CD4-positive, alpha-beta T cell (primary cell): ENCODE data around the gene FBN1. TPM values are rescaled to one million over a fixed set of nuclear protein-coding genes. Genes with fewer than 3 reads are reported as not detected.

Experiments used
- ATAC-seq: fragments of 200-7000 bp; cut with Tn5 transposase; one replicate; pipeline ENCODE4 v1.10.0; 2022; ENCODE audit warnings: mild to moderate bottlenecking; ENCODE audit not compliant: poor library complexity
- CTCF ChIA-PET: fragments of 350-600 bp; sonication (Branson Sonifier 250); formaldehyde crosslinking; loops from one replicate; lab custom pipeline; 2021; ENCODE audit warnings: antibody characterized with exemption, inconsistent platforms; lab: Charles Lee
- POLR2A ChIA-PET: fragments of 350-600 bp; sonication (Branson Sonifier 250); formaldehyde crosslinking; loops from one replicate; lab custom pipeline; 2021; ENCODE audit warnings: antibody characterized with exemption, inconsistent platforms; lab: Charles Lee
- DNase-seq, 14 experiments: peaks; one replicate each; pipeline ENCODE4 v3.0.0-alpha.2; 2013 to 2020; ENCODE audit warnings: mixed read lengths in 2 of 14
- H3K27ac ChIP-seq, 2 donors: one replicate each; pipeline versions ENCODE4 v1.5.1 to v1.7.0; 2013; ENCODE audit warnings: low read length in 2 of 2, low read depth in 1 of 2, mild to moderate bottlenecking in 1 of 2
- H3K27me3 ChIP-seq, 2 experiments: 1 replicate in 1 of 2; 2 replicates in 1 of 2; pipeline versions ENCODE4 v1.6.1 to v1.7.0; 2013; ENCODE audit warnings: low read length in 2 of 2, control low read depth in 1 of 2, mild to moderate bottlenecking in 1 of 2, moderate library complexity in 1 of 2; ENCODE audit not compliant: insufficient read depth in 2 of 2, control insufficient read depth in 1 of 2
- H3K36me3 ChIP-seq: one replicate; pipeline ENCODE4 v1.6.1; 2013; ENCODE audit warnings: low read length, control low read depth; ENCODE audit not compliant: insufficient read depth
- H3K4me1 ChIP-seq: one replicate; pipeline ENCODE4 v1.6.1; 2013; ENCODE audit warnings: low read length, control low read depth; ENCODE audit not compliant: insufficient read depth
- H3K4me3 ChIP-seq: one replicate; pipeline ENCODE4 v1.5.1; 2013; ENCODE audit warnings: mild to moderate bottlenecking, low read length, moderate library complexity
- H3K9me3 ChIP-seq, 2 experiments: 1 replicate in 1 of 2; 2 replicates in 1 of 2; pipeline versions ENCODE4 v1.6.1 to v1.7.0; 2013; ENCODE audit warnings: low read length in 2 of 2, mild to moderate bottlenecking in 2 of 2, control low read depth in 1 of 2, moderate library complexity in 1 of 2; ENCODE audit not compliant: control insufficient read depth in 1 of 2, insufficient read depth in 1 of 2
- H3K27ac Mint-ChIP-seq: one replicate; pipeline ENCODE4 v1.8.0; 2020; ENCODE audit warnings: mixed read lengths
- H3K27me3 Mint-ChIP-seq: one replicate; pipeline ENCODE4 v1.8.0; 2021; ENCODE audit warnings: mixed read lengths
- H3K36me3 Mint-ChIP-seq: one replicate; pipeline ENCODE4 v1.8.0; 2021; ENCODE audit warnings: low read depth, mixed read lengths
- H3K4me1 Mint-ChIP-seq: one replicate; pipeline ENCODE4 v1.8.0; 2021; ENCODE audit warnings: low read depth, mixed read lengths
- H3K4me3 Mint-ChIP-seq: one replicate; pipeline ENCODE4 v1.8.0; 2020; ENCODE audit warnings: mild to moderate bottlenecking, mixed read lengths
- H3K9me3 Mint-ChIP-seq: one replicate; pipeline ENCODE4 v1.8.0; 2020; ENCODE audit warnings: mixed read lengths
- intact Hi-C, 2 experiments: fragments of 100-400 bp; cut with DNase I in 1 of 2; cut with micrococcal nuclease in 1 of 2; formaldehyde crosslinking; loops; one replicate each; pipeline versions ENCODE4 v1.15.1 to v1.9.0; 2023 to 2025; cut with DNase I, micrococcal nuclease
- total RNA-seq, 174 experiments: library from RNA in 2 of 174; stranded (reverse) in 2 of 174; gene quantifications; one replicate each; pipeline ENCODE4 v1.2.3 and lab custom pipeline; 2021 to 2026
- TF ChIP-seq, protein P1 (sequence below): fragments of 200-600 bp; IDR thresholded peaks from one replicate; pipeline ENCODE4 v1.8.0; 2022; ENCODE audit warnings: antibody characterized with exemption, mild to moderate bottlenecking

FBN1 gene
- total RNA-seq, 2 experiments from 2014 or later = 0.11 to 0.25 TPM

DNA sequence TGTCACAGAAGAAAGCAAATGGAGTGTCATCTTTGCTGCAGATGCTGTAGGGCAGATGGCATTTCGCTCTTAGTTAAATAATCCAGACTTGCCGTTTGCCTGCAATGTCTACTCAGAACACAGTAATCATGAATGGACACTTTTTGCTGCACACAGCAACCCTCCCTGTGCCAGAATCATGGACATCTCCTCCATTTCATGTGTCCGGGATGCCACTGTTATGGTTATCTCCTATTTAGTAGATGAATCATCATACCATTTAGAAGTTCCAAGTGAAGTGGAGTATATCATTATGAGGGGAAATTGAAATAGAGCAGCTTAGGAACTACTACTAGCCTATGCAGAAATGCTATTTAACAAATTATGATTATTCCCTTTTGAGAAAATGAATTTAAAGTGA, 195.8 kb downstream of the FBN1 start:
- TF ChIP-seq, protein P1, sequence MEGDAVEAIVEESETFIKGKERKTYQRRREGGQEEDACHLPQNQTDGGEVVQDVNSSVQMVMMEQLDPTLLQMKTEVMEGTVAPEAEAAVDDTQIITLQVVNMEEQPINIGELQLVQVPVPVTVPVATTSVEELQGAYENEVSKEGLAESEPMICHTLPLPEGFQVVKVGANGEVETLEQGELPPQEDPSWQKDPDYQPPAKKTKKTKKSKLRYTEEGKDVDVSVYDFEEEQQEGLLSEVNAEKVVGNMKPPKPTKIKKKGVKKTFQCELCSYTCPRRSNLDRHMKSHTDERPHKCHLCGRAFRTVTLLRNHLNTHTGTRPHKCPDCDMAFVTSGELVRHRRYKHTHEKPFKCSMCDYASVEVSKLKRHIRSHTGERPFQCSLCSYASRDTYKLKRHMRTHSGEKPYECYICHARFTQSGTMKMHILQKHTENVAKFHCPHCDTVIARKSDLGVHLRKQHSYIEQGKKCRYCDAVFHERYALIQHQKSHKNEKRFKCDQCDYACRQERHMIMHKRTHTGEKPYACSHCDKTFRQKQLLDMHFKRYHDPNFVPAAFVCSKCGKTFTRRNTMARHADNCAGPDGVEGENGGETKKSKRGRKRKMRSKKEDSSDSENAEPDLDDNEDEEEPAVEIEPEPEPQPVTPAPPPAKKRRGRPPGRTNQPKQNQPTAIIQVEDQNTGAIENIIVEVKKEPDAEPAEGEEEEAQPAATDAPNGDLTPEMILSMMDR = no peak
- Mint-ChIP-seq H3K4me3 (no peak overlapping the region), H3K4me1 (no peaks in the 10 kb centered on the region), H3K36me3 (no peaks in the 10 kb centered on the region), H3K9me3 (no peaks in the 10 kb centered on the region), H3K27me3 (no peaks in the 10 kb centered on the region), H3K27ac (no peak overlapping the region)
- intact Hi-C loops = no loop called here
- POLR2A ChIA-PET = no interaction called here
- DNase-seq (no peak), ATAC-seq (no peak)
- Histone ChIP-seq H3K4me1 (no peaks in the 10 kb centered on the region), H3K36me3 (no peaks in the 10 kb centered on the region), H3K27me3 (no peaks in the 10 kb centered on the region), H3K27ac (no peak overlapping the region), H3K9me3 (no peaks in the 10 kb centered on the region), H3K4me3 (no peak overlapping the region)
- CTCF ChIA-PET = no interaction called here

DNA sequence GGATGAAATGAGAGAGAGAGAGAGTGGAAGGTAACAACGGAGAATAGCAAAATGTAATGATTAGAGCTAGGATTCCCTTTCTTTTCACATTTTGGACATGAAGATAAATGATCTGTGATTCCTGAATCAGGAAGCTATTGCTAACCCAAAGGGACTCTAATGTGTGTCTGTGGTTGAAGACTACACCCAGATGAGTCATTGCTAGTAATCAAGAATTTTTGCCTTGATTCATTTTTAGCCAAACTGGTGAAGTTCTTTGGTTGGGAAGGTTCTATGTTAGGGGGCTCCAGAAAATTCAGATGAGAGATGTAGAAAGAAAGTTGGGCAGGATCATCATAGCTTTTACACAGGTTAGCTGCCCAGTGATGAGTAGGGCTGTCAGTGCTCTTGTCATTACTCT, 197.9 kb downstream of the FBN1 start:
- no peak for ATAC-seq
- CTCF ChIA-PET = no interaction called here

DNA sequence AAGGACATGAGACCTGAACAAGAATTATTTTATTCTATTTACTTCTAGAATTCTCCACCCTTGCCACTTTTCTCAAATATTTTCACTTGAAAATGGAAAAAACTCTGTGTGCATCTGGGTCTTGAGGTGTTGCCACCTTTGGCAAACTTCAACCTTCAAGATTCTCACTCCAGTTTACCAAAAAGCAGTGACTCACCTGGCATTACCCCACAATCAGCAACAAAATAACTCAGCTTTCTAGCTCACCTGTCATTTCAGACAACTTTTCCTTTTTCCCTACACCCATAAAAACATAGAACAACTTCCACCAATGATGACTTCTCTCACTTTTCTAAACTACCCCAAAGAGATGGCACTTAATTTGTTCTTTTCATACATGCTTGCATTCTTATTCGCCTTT, 198.5 kb downstream of the FBN1 start:
- no peak overlapping the region for H3K27ac ChIP-seq

More for the DNA sequence above, 197.9 kb downstream of the FBN1 start:
- Histone ChIP-seq H3K27ac (no peak overlapping the region), H3K27me3 (no peaks in the 10 kb centered on the region), H3K36me3 (no peaks in the 10 kb centered on the region), H3K9me3 (no peaks in the 10 kb centered on the region), H3K4me3 (no peak overlapping the region), H3K4me1 (no peaks in the 10 kb centered on the region)
- Mint-ChIP-seq H3K36me3 (no peaks in the 10 kb centered on the region), H3K9me3 (no peaks in the 10 kb centered on the region), H3K4me3 (no peak overlapping the region), H3K27ac (no peak overlapping the region), H3K27me3 (no peaks in the 10 kb centered on the region), H3K4me1 (no peaks in the 10 kb centered on the region)
- TF ChIP-seq, protein P1 = no peak
- intact Hi-C loops = no loop called here
- POLR2A ChIA-PET = no interaction called here
- no peak for DNase-seq

More for the DNA sequence above, 198.5 kb downstream of the FBN1 start:
- H3K27ac Mint-ChIP-seq = no peak overlapping the region
- Histone ChIP-seq H3K36me3 (no peaks in the 10 kb centered on the region), H3K4me3 (no peak overlapping the region), H3K9me3 (no peaks in the 10 kb centered on the region), H3K4me1 (no peaks in the 10 kb centered on the region), H3K27me3 (no peaks in the 10 kb centered on the region)
- no peaks in the 10 kb centered on the region for H3K36me3 Mint-ChIP-seq
- H3K4me3 Mint-ChIP-seq = no peak overlapping the region
- DNase-seq (no peak), ATAC-seq (no peak)
- no peaks in the 10 kb centered on the region for H3K9me3 Mint-ChIP-seq
- POLR2A ChIA-PET = no interaction called here
- no peaks in the 10 kb centered on the region for H3K27me3 Mint-ChIP-seq
- intact Hi-C loops = no loop called here
- H3K4me1 Mint-ChIP-seq = no peaks in the 10 kb centered on the region
- TF ChIP-seq, protein P1 = no peak
- CTCF ChIA-PET = no interaction called here
